ENCODE data around the gene TP53AIP1.

Gene TP53AIP1

DNA sequence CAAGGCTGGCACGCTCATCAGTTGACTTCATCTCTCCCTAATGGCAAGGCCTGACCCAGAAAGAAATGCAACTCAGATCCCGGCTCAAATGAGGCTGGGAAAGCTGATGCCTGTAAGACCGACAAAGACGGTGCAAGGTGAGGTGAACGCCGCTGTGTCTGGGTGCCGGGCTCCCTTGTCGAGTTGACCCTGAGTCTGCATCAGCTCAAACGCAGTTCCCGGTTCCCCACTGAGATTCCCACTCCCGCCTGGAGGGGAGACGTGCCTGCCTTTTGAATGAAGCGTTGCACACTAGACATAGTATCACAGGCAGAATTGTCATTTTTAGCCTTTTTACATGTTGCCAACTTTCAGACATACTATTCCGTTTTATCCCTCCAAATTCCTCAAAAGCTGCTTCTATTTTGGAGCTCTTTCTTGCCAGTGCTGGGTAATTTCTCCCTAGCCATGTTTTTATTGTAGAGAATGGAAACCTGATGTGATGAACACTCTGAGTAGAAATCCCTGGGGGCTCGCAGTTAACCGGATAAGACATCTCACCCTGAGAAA, 831 bp upstream of the TP53AIP1 start:
- DNase-seq = no peak

DNA sequence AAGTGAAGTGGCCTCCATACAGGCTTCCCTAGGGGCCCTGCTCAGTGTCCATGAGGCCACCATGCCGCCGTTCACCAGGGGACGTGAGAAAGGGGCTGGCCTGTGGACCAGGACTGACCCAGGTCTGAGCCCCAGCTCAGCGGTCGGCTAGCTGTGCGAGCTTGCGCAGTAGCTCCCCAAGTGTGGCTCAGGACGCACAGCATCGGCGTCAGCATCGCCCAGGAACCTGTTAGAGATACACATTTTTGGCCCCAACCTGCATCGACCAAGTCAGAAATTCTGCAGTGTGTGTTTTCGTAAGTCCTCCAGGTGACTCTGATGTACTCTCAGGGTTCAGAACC, 429 bp downstream of the TP53AIP1 start:
- DNase-seq = no peak

DNA sequence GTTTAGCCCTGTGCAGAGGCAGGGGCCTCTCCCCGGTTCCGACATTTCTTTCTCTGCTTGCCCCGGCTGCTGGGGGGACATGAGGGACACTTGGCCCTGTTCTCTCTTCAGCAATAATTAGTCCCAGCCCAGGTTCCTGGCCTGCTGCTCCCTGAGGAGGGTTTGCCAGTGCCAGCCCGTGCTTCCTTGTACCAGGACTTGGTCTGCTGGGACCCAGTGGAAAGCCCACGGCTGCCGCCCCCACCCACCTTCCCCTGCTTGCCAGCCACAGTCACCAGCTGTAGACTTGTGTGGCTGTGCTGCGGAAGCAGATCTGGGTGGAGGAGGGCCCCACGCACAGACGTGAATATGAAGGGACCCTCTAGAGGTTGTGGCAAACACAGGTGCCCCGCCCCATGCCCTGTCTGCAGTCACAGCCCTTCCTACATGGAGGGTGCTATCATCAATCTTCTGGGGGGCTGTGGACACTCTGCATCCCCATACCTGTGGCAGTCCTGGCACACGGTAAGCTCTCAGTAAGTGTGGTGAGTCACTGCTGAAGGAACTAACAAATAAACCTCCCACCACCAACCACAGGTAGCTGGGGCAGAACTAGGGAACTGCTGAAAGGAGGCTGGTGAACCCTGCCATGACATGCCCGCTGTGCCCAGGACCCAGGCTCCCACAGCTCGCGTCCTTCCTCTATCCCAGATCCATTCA, 949 bp downstream of the TP53AIP1 start:
- no peak for DNase-seq

DNA sequence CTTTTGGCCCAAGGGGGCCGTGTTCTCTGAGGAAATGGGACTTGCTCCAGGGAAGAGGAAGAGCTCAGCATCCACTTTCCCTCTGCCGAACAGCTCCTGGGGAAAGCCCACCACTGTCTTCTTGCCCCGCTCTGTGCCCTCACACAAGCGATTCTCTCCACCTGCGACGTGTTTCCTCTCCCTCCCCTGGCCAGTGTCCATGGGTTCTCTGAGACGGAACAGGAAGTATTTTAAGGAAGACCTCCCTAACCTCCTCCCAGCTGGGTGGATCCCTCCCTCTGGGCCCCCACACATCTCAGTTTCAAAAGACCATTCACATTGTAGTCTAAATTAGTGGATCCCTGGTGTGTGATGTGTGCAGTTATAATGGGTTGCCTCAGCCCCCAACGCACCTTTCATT, 1.6 kb downstream of the TP53AIP1 start:
- DNase-seq = no peak

DNA sequence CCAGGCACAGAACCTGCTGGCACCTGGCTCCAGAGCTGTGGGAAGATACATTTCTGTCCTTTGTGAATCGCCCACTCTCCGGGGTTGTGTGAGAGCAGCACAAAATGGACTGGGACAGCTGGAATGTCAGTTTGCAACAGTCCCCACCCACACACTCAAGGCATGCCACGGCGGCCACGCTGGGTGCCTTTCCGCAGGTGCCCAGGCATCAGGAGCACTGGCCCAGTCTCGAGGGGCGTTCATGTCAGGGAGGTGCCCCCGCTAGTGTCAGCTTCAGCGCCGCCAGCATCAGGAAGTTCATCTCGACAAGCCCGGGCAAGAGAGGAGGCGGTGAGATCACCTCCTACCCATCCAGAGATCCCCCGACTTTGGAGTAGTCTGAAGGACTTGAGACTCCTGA, 2.1 kb downstream of the TP53AIP1 start:
- DNase-seq = no peak

DNA sequence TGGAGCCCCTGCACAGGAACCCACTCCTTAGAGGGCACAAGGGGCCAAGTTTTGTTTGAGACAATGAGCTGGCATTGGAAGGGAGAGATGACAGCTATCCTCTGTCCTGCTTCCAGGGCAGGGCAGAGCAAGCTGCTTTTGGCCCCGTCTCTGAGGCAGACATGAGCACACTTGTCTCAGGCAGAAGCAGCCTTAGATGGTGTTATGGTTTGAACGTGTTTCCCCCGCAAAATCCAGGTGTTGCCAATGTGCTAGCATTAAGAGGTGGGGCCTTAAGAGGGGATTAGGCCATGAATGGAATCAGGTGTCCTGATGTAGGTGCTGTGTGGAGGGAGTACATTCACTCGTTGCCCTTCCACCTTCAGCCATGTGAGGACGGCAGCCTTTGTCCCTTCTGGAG, 2.5 kb downstream of the TP53AIP1 start:
- no peak for DNase-seq

DNA sequence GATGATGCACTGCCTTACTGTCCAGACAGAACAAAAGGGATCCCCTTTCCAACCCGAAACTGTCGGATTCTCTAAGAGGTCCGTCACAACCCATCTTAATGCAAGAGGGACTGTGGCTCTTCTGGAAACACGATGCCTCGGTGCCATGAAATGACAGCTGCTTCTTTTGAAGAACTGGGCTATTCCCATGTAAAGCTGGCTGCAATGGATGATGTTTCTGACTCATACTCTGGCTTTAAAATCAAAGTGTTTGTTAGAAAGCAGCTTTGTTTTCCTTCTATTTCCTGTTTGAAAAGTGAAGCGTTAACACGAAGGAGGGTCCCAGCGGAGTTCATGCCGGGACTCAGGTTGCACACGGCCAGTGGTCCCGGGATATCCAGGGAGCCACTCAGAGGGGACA, 3.1 kb downstream of the TP53AIP1 start:
- no peak for DNase-seq

DNA sequence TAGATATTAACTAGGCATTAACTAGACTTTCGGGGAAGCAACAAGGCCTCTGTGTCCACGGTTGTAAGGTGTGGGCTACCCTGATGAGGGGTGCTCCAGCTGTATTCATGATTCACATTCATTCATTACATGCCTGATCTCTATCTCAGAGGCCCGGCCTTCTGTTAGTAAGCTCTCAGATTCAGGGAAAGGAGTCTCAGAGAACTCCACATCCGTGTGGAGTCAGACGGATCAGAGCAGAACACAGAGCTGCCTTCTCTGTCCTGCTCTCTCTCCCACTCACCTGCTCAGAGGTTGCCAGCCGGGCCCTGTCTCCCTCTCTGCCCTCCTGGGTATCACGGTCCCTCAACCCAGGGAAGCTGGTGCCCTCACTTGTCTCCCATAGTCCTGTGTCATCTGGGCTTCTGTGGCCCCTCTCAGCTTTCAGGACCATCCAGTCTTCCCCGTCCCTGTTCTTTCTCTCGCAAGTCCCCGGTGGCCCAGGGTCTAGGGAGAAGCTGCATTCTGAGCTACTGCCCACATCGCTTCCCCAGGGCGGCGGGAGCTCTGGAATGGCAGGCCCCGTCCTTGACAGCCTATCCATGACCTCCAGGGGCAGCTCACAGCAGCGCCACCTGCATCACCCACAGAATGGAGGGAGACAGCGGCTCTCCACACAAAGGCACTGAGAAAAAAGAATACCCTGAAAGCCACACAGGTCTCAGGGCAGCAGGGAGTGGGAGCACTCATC, 4.3 kb downstream of the TP53AIP1 start:
- no peak for DNase-seq

DNA sequence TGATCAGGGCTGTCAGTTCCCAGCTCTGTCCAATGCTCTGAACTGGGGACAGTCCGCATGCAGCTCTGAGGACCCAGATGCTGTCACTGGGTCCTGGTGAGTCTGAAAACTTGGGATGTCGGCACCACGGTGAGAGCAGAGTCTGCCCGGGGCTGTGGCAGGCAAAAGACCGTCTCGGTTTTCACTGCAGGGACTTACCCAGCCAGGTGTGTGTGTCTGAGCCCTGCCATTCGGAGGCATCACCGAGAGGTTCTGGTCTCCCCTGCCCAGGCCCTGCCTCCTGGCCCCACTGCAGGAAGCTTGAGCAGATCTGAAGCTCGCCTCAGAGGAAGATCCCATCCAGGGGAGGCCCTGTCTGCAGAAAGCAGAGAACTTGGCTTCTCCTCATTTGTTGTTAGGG, 5.2 kb downstream of the TP53AIP1 start:
- no peak for DNase-seq

DNA sequence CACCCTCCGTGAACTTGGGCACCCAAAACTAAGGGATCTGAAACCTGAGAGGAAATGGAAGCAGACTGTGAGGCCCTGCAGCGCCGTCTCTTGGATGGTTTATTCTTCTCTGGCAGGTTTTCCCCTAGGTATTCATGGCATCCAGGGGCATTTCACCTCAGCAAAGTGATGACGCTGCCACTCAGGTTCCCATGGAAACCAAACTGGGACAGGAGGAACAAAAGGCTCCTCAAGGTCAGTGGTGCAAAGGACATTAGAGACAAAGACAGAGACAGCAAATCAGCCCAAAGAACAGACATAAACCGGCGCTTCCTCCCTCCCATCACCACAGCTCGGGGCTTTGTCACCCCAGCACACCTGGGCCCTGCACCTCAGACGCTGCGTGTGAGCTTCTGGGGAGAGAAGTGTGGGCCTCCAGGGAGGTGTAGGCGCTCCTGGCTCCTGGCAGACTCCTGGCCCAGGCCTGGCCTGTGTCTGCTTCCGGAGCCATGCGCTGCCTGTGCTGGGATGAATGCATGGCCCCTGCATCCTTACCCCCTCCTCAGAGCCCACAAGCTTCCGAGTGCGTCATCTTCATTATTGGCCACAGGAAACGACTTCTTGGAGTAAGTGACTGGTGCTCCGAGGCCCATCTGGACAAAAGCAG, 5.9 kb downstream of the TP53AIP1 start:
- peak in 11 of 51 donors; percentile 5 to 43 (median 22) for DNase-seq

DNA sequence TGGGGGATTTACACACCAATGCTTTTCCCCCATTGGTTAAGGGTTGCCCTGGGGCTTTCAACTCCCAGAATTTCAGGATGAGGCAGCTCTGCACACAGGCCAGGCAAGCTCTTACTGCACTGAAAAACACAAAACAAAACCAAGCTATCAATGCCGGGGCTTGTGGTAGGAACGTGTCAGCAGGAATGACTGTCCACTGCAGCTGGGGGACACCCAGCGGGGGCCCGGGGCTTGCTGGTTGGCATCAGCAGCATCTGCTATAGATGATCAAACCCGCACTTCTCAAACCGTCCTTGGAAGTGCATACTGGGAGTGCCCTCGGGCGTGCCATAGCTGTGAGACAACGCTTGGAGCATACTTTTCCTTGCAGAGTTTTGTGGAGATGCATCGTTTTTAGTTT, 7.7 kb downstream of the TP53AIP1 start:
- DNase-seq = no peak

DNA sequence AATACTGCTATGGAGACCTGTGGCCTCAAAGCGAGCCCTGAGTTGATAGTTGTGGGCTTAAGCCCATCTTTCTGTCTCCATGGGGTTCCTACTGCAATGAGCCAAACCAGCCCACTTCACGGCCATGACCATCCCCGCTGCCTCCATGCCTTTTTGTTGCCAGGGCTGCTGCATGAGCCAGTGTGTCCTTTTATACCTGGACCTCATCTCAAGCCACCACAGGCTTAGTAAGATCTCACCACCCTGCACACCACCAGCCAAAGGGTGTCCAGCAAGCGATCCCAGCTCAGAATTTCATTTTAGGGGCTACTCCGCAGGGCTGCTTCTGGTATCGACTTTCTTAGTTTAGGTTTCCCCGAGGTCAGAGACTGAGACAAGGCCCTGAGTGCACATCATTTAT, 8.3 kb downstream of the TP53AIP1 start:
- DNase-seq = no peak

DNA sequence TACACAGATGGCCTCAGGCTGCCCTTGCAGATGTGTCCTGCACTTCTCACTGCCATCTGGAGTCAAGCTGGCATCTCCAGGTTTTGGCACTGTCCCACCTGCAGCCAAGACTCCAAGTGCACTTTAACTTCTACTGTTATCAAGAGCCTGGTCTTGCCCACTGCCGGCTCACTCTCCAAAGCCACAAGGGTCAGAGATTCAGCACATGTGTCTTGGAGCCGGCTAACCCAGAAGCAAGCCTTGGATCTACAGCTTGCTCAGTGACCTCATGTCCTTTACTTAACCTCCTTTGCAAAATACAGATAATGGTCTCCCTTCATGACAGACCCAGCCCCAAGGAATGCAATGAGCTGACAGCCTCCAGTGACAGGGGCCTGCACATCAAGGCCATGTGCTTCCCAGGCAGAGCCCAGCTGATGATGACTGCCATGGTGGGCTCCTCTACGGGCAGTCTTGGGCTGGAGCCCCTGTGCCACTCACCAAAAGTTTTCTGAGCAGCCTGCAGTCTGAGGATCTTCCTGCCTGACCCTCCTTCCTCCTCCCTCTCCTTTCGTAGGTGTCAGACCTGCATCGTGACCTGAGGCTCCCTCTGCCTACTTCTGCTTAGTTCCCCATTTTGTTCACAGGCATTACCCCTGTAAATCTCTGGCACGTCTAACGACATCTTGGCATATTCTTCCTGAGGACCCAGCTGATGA, 9.0 kb downstream of the TP53AIP1 start:
- DNase-seq = no peak

DNA sequence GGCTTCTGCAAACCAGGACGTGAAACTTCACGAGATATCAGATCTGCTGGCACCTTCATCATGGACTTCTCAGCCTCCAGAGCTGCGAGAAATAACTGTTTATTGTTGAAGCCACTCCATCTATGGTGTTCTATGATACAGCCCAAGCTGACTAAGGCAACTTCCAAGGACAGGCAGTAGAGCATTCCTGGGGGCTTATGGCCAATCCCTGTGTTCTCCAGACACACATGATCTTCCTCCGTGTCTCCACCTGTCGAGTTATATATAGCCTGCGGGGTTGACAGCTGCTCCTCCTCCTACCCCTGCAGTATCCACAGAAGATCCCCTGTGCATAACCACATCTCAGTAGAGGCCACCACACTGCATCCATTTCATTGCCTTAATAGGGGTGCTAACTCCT, 11.0 kb downstream of the TP53AIP1 start:
- no peak for DNase-seq

DNA sequence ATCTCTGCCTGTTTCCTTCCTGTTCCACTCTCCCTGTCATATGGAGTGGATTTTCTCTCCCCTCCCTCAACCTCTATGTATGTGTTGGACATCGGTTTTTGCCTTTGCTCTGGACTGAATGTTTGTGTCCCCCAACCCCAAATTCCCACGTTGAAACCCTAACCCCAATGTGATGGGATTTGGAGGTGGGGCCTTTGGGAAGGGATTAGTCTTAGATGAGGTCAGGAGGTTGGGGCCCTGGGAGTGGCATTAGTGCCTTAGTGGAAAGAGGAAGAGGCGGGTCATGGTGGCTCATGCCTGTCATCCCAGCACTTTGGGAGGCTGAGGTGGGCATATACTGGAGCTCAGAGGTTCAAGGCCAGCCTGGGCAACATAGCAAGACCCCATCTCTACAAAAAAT, 11.6 kb downstream of the TP53AIP1 start:
- DNase-seq = no peak

DNA sequence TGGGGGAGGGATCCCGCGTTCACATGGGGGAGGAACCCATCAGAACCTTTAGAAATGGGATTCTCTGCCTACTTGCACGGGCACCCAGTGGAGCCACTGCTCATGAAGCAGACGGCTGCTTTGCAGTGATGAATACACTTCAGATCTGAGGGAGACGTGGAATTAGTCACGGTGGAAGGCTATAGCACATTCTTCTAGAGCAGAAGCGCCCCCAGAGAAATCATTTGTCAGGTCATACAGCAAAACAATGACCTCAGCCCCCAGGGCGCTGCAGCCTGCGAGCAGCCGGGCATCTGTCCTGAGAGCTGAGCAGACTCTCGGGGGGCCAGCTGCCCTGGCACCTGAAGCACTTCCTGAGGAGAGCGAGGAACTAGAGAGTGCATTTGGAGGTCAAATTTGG, 12.7 kb downstream of the TP53AIP1 start:
- no peak for DNase-seq

DNA sequence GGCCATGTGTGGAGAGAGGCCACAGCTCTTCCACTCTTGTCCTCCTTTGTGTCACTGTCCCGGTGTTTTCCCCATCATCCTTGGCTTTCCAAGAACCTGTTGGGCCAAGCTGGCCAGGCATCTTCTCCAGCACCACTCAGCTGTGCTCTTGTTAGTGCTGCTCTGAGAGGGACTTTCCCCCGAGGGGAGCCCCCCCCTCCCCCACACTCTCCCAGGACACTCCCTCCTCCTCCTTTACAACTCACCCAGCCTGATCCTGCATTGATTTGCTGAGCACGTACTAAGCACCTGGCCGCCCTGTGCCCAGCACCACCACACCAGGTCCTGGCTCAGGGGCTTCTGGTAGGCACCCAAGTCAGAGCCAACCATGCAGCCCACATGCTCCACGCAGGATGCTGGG, 13.2 kb downstream of the TP53AIP1 start:
- no peak for DNase-seq

DNA sequence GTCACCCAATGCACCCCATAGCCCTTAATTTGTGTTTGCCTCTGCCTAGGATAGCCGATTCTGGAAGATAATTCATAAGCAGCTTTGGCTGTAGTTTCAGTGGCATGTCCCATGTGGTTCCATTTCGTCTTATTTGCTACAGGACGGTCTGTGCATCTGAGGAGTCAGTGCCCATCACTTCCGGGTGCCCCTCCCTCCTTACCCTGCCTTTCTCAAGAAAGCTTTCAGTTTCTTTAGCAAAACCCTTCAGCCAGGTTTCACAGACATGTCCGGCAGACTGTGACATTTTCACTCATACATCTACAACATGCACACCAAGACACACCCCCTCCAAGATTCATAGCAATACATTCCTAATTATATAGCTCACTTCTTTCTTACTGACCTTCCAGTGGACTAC, 14.3 kb downstream of the TP53AIP1 start:
- no peak for DNase-seq

DNA sequence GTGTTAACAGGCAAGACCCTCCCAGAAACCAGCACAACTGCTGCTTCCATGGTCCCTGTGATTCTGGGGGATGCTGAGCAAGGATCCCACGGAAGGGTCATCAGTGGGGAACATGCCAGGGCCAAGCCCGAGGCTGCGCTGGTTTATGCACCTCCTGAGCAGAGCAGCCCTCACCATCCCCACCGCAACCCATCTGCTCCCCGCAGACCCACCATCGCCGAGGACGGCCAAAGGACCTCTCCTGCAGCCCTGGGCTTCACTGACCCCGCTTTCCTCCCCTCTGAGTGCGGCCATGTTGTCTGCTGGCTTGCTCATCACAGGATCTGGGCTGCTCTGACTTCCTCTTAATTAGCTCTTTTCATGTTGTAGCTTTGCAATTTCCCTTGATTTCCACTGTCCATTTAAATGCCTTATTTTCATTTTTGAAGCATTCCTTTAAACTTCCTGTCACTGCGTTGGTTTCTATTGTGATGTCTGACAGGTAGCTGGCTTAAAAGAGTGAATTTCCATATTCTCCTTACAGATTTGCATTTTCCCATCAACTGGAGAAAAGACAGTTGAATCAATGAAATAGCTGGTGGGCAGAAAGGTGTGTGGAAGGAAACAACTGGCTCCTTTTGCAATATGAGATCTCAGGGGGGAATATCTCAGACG, 14.9 kb downstream of the TP53AIP1 start:
- no peak for DNase-seq

DNA sequence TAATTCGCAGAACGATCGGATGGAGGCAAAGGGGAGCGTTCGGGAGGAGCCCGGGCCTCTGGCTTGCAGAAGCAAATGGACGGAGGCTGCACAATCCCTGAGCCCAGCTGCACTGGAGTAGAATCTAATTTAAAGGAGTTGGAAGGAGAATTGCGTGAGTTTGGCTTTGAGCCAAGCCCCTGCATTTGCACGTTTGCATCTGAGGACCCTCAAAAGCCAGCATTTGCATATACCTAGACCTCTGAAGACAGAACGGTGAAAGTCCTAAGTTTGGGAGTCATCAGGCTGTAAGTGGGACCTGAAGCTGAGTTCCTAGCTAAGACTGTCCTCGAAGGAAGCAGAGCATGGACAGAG, 15.6 kb downstream of the TP53AIP1 start:
- DNase-seq = no peak

DNA sequence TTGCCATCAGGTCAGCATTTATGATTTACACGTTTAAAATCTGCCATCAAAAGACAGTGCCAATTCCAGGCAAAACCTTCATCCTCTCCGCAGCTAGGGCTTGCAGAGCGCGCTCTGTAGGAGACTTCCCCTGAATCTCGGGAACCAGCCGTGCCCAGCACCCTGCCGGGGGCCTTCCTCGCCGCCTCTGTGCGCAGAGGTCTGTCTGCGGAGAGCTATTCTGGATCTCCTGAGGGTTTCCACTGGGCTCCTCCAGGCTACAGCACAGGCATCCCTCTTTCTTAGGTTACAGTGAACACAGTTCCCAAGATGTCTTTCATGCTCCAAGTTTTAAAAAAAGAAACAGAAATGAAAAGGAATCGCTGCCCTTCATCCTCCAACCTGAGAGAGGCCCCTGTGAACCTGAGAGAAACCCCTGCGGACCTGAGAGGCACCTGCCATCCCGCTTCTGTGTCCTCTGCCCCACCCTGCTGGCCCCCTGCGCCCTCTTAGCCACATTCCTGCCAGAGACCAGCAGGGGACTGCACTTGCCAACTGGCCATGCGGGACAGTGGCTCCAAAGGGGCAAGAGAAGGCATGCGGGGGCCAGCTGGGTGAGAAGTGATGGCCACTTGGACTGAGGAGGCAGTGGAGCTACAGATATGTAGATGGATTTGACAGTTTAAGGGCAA, 16.1 kb downstream of the TP53AIP1 start:
- DNase-seq = no peak

Measured in hypothalamus (tissue), 51 donors.